HG03139 (cell line): Measurements from ENCODE around the gene HLX.

Source experiments
- ATAC-seq: cut with Tn5 transposase; IDR thresholded peaks from one replicate; pipeline ENCODE4 v1.9.1; 2021; ENCODE audit not compliant: unreplicated experiment

The HLX gene

GRCh38 chr1:220879076-220879508 lies at the start of gene HLX:
Gene HLX, plus strand, starts transcription at chr1:220879443. Its CDS starts 415 bp downstream, at chr1:220879858.
- peak; percentile 41 for ATAC-seq

GRCh38 chr1:220833436-220833835 lies 45.8 kb upstream of the HLX start:
- ATAC-seq = no peak

- no peak for ATAC-seq
Observed at GRCh38 chr1:220834155-220834870, 44.9 kb upstream of the HLX start.

- ATAC-seq = no peak
Observed at GRCh38 chr1:220838578-220838977, 40.7 kb upstream of the HLX start.

- ATAC-seq = no peak
Observed at GRCh38 chr1:220839474-220839873, 39.8 kb upstream of the HLX start.

GRCh38 chr1:220841293-220841692 lies 38.0 kb upstream of the HLX start:
- ATAC-seq = no peak

GRCh38 chr1:220843481-220844011 lies 35.7 kb upstream of the HLX start:
- ATAC-seq = no peak

GRCh38 chr1:220852408-220852807 lies 26.8 kb upstream of the HLX start:
- ATAC-seq = no peak

- no peak for ATAC-seq
Observed at GRCh38 chr1:220872296-220872695, 6.9 kb upstream of the HLX start.

GRCh38 chr1:220873087-220873486 lies 6.2 kb upstream of the HLX start:
- no peak for ATAC-seq

GRCh38 chr1:220873868-220874655 lies 5.2 kb upstream of the HLX start:
- no peak for ATAC-seq

- no peak for ATAC-seq
Observed at GRCh38 chr1:220875260-220875659, 4.0 kb upstream of the HLX start.

GRCh38 chr1:220876511-220877376 lies 2.5 kb upstream of the HLX start:
- ATAC-seq = no peak

- ATAC-seq = no peak
Observed at GRCh38 chr1:220877377-220878095, 1.7 kb upstream of the HLX start.

- peak; percentile 17 for ATAC-seq
Observed at GRCh38 chr1:220878191-220879075, 810 bp upstream of the HLX start.

- ATAC-seq = no peak
Observed at GRCh38 chr1:220879509-220880361, 492 bp downstream of the HLX start.

- no peak for ATAC-seq
Observed at GRCh38 chr1:220880362-220880670, 1.1 kb downstream of the HLX start.

- ATAC-seq = no peak
Observed at GRCh38 chr1:220880726-220881506, 1.7 kb downstream of the HLX start.
